ENCODE results near the gene MLANA. TPM values are rescaled to one million over a fixed set of nuclear protein-coding genes. Genes with fewer than 3 reads are reported as not detected.

The MLANA gene
- total RNA-seq, 4 donors from 2014 or later, result 6.3 to 20.1 (median 12.3) TPM

DNA sequence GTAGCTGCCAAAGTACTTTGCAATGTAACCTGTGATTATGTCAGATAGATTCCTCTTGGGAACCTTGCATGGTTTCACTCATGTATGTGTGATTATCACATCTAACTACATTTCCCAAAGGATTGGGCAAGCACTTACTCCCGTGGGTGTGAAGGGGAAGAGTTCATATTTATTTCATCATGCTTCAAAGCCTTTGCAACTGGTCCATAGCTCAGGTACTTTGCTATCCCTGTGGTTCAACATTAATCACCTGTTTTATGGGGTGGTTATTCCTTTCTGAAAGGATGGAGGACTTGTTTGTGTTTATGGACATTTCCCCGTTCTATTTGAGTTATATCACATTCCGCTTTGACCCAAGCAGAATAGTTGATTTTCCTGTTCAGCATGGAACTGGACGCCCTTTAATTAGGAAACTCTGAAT, 44.2 kb upstream of the MLANA start:
- intact Hi-C loops (cut with DNase I; ENCODE audit: low total_unique reads), result no loop called here
- no peak overlapping the region for H3K4me3 ChIP-seq (ENCODE audit: low read depth, poor library complexity, severe bottlenecking)
- no peak for TF ChIP-seq POLR2A (IDR thresholded peaks at IDR 0.05)
- TF ChIP-seq, protein P1, sequence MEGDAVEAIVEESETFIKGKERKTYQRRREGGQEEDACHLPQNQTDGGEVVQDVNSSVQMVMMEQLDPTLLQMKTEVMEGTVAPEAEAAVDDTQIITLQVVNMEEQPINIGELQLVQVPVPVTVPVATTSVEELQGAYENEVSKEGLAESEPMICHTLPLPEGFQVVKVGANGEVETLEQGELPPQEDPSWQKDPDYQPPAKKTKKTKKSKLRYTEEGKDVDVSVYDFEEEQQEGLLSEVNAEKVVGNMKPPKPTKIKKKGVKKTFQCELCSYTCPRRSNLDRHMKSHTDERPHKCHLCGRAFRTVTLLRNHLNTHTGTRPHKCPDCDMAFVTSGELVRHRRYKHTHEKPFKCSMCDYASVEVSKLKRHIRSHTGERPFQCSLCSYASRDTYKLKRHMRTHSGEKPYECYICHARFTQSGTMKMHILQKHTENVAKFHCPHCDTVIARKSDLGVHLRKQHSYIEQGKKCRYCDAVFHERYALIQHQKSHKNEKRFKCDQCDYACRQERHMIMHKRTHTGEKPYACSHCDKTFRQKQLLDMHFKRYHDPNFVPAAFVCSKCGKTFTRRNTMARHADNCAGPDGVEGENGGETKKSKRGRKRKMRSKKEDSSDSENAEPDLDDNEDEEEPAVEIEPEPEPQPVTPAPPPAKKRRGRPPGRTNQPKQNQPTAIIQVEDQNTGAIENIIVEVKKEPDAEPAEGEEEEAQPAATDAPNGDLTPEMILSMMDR (IDR thresholded peaks at IDR 0.05), result no peak
- DNase-seq (ENCODE audit: low spot score in 2 of 2), result no peak
- WGBS, 2 donors, result 70 to 75% methylated on average over 4 of the region's 4 CpGs

DNA sequence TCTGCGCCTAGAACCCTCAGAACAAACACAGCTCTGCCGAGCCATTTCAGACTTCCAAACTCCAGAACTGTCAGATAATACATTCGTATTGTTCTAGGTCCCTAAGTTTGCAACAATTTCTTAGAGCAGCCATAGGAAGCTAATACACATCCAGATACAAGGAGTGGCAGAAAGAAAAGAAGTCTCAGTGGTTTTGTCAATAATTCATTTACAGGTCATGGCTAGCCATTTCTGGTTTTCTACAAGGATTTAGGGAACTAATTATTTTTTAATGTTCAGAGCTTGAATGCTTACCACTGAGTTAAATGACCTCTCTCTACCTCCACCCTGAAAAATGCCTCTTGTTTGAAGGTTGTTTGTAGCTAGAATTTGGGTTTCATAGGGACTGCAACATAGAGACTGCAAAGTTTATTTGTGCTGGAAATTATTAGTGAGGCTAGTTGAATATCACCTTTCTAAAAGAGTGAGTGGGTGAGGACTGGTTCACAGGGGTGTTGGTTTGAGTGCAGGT, 42.3 kb upstream of the MLANA start:
- TF ChIP-seq, protein P1 (IDR thresholded peaks at IDR 0.05), result no peak
- TF ChIP-seq POLR2A (IDR thresholded peaks at IDR 0.05), result no peak
- intact Hi-C loops (cut with DNase I; ENCODE audit: low total_unique reads), result no loop called here

DNA sequence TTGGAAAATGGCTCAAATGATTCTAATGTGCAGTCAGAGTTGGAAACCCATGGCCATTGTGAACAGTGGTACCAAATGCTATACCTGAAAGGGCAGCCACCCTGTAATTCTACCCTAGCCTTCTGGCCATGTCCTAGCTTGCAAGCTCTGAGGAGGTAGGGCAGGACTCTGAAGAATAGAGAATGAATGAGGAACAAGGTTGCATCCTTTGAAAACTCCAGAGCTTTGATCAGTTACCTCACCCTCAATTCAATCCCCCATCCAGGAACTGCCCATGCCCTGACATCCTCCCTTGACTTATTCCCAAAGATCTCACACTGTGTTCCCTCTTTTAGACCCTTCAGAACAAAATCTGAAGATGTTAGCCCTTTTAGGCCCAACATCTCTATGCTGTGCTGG, 40.0 kb upstream of the MLANA start:
- no peak overlapping the region for H3K4me3 ChIP-seq (ENCODE audit: low read depth, poor library complexity, severe bottlenecking)
- intact Hi-C loops (cut with DNase I; ENCODE audit: low total_unique reads), result no loop called here
- no peak for DNase-seq (ENCODE audit: low spot score in 2 of 2)
- TF ChIP-seq, protein P1 (IDR thresholded peaks at IDR 0.05), result no peak
- TF ChIP-seq POLR2A (IDR thresholded peaks at IDR 0.05), result no peak

More for the DNA sequence above, 42.3 kb upstream of the MLANA start:
- no peak overlapping the region for H3K4me3 ChIP-seq (ENCODE audit: low read depth, poor library complexity, severe bottlenecking)
- 91 to 95% methylated on average over 3 of the region's 3 CpGs for WGBS, 2 donors
- DNase-seq (ENCODE audit: low spot score in 2 of 2), result no peak

DNA sequence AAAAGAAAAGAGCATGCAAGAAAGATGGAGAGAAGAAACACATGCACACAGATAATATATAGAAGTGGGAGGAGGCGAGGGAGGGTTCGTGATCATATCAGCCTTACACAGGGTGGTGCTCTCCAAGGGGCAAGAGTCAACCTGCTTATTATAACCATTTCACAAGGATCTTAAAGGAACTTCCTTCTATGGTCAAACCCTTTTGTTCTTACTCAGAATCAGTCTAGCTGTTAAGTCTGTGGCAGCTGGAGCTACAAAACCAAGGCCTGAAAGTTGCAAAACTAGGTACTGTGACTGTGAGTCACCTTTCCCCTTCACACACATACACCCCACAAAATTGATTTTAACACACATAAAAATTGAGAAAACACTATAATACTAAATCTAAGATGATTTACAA, 39.2 kb upstream of the MLANA start:
- whole genome bisulfite sequencing, 2 donors, result 47 to 49% methylated on average over 2 of the region's 2 CpGs
- TF ChIP-seq, protein P1 (IDR thresholded peaks at IDR 0.05), result no peak
- no peak for TF ChIP-seq POLR2A (IDR thresholded peaks at IDR 0.05)
- DNase-seq (ENCODE audit: low spot score in 2 of 2), result no peak
- intact Hi-C loops (cut with DNase I; ENCODE audit: low total_unique reads), result no loop called here
- no peak overlapping the region for H3K4me3 ChIP-seq (ENCODE audit: low read depth, poor library complexity, severe bottlenecking)

DNA sequence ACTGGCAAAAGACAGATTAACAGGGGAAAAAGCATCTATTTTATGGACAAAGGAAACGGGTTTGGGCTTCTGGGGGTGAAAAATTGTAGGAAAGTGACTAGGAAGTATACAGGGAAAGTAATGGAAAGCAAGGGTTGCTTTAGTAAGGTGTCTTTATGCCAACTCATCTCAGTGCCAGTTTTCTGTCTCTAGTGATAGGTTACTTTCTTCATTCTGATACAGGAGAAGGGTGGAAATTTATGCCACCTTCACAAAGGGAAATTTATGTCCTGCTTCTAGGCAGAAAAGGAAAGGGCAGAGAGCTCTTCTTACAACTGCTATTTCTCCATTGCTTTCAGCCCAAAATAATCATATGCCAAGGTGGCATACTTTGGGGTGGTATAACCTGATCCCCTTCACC, 37.7 kb upstream of the MLANA start:
- 74 to 77% methylated on average over 1 of the region's 1 CpG for WGBS, 2 donors
- intact Hi-C loops (cut with DNase I; ENCODE audit: low total_unique reads), result no loop called here
- DNase-seq (ENCODE audit: low spot score in 2 of 2), result no peak
- TF ChIP-seq, protein P1 (IDR thresholded peaks at IDR 0.05), result no peak
- TF ChIP-seq POLR2A (IDR thresholded peaks at IDR 0.05), result no peak
- no peak overlapping the region for H3K4me3 ChIP-seq (ENCODE audit: low read depth, poor library complexity, severe bottlenecking)

DNA sequence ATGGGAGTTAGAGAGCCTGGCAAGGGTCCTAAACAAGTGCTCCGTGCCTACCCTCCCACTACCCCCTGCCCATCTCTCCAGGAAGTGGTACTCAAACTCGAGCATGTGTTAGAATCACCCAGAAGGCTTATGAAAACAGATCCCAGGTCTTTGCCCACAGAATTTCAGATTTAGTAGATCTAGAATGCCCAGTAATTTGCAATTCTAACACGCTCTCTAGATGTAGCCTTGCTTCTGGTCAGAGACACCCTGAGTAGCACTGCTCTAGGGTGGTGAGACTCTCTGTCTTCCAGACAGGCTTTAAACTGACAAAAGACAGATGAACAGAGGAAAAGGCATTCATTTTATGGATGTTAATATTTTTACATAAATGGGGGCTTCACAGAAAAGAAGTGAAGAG, 37.1 kb upstream of the MLANA start:
- DNase-seq (ENCODE audit: low spot score in 2 of 2), result no peak
- WGBS, 2 donors, result 61 to 70% methylated on average over 3 of the region's 3 CpGs
- no peak overlapping the region for H3K4me3 ChIP-seq (ENCODE audit: low read depth, poor library complexity, severe bottlenecking)
- TF ChIP-seq, protein P1 (IDR thresholded peaks at IDR 0.05), result no peak
- TF ChIP-seq POLR2A (IDR thresholded peaks at IDR 0.05), result no peak
- intact Hi-C loops (cut with DNase I; ENCODE audit: low total_unique reads), result no loop called here

Data from lower leg skin (tissue), 4 donors.